Colon (tissue), 2 donors: ENCODE results near the gene ALG11.

Source experiments
- FAIRE-seq: peaks from 2 replicates; lab custom pipeline; 2012; peaks lifted over from hg19 to GRCh38; lab: Jason Lieb, UNC
- donor health status: control.
- donor health status: control.

Gene ALG11

DNA sequence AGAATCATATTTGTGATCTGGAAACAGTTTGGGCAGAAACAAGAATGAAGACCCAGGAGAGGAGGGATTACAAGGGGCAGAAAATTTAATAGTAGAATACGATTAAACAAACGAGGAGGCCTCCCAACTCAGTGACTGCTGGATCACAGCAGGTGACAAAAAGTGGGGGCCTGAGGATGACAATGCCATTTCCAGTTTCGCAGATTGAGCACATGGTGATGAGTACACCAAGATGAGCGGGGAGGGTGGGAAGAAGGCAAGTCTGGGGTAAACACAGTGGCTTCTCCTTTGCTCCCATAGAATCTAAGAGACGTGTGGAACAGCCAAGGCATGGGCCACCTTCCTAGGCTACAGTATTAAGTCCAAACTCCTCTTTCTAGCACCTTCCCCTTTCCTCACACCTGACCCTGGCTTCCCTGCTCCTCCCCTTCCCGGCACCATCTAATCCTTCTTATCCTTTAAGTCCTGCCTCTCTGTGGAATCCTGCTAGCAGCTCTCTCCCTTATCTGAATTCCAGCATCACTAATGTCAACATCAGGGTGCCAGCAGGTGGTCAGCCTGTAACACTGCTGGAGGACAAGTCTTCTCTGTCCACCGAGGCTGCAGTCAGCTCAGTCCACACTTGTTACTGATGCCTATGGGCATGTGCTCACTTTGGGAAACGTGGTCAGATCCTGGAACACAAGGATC lies 14.4 kb upstream of the ALG11 start:
- FAIRE-seq, result no peak

DNA sequence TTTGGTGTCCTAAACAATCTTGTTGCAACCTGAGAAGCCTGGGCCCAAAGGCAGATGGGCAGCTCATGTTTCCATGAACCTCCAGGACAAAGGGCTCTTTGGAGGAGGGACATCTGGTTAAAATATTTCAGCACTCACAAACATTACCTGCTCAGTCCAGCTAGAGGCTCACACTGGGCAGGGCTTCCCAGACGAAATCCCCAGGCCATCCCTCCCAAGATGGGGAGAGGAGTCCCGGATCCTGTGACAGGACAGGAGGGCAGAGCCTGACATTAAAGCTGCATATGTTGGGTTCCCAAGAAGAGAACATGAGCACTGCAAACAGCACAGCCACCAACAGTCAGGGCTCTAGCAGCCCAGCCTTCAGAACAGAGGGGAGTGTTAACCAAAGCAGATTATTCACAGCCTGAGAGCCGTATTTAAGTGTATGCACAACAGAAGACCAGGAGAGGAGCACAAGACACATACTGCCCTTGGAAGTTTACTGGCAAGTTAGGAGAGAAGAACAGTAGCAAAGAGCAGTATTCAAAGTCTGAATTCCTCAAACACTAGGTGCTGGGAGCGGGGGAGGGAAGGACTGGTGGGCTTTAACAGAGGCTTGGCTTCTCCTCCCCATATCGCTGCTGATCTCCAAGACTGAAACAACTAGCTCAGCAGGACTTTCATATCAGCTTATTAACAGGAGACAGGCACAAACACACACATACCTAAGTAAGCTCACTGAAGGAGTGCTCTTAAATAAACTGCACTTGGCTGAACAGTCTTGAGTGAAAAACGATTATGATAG lies 13.3 kb upstream of the ALG11 start:
- no peak for FAIRE-seq

DNA sequence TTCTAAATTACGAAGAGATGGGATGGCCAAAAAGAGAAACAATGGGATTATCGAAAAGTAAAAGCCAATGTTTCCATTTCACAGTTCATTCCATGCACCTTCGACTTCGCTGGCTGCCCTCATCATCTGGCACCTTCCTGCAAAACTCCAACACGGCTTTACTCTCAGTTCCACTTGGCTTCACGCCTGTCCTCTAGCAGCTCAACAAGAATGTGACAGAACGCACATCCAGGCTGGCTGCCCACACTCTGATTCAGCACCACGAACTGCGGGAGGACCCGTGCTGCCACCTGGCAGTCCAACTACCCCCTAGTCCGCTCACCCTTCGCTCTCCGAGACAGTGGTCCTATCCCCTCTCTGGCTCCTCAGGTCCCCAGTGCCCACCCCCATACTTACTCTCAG lies 12.7 kb upstream of the ALG11 start:
- FAIRE-seq, result no peak

DNA sequence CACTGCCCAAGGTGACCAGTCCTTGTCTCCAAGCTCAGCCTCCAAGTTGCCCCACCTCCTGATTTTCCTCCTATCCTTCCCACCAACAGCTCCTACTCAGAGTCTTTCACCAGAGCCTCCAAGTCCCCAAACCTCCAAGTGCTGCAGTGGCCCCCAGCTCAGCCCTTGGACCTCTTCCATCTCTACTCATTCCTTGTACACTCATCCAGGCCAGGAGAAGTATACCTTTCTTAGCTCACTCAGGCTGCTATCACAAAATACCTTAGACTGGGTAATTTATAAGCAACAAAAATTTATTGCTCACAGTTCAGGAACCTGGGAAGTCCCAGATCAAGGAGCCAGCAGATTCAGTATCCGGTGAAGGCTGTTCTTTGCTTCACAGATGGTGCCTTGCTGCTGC lies 12.3 kb upstream of the ALG11 start:
- FAIRE-seq, result no peak

DNA sequence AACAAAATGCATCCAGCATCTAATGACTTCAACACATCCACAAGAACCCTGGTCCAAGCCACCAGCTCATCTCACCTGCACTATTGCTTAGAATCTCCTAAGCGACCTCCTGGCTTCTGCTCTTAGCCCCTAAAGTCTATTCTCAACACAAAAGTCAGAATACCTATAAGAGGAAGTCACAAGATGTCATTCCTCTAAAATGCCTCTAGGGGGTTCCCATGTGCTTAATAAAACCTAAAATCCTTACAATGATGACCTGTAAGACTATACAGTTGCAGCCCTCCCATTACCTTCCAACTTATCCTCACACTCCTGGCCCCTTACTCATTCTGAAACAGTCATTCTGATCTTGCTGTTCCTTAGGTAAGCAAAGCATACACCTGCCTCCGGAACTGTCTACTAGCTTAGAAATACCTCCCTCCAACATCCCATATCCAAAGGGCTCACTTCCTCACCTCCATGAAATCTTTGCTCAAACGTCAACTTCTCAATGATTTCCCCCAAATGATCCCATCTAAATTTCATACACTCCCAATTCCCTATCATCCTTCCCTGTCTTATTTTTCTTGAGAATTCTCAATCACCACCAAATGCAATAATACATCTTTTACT lies 11.0 kb upstream of the ALG11 start:
- FAIRE-seq, result no peak

- FAIRE-seq, result no peak
These were observed 9.8 kb upstream of the ALG11 start for GRCh38 chr13:52002361-52002760.

GRCh38 chr13:52003541-52003940 lies 8.7 kb upstream of the ALG11 start:
- FAIRE-seq, result no peak

DNA sequence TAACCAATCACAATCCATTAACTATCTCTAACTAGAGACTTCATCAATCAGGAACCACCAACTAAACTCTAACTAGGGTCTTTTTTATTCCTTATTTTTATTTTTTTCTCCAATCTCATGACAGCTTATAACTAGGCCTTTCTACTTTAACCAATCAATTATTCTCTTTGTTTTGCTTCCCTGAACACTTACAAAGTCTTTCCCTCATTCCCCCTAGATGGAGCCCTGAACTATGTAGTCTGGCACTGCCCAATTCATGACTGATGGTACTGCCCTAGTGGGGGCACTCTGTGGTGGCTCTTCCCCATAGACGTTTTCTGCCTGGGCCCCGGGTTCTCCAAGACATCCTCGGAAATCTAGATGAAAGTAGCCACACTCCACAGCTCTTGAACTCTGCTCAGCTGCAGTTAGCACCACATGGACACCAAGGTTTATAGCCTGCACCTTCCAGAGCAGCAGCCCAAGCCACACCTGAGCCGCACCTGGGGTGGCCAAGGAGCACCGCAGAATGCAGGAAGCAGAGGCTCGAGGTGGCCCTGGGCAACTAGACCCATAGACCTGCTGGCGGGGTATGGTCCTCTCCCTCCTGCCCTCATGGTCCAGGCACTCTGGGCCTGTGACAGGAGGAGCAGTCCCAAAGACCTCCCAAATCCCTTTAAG lies 7.6 kb upstream of the ALG11 start:
- no peak for FAIRE-seq

GRCh38 chr13:52005841-52006522 lies 6.2 kb upstream of the ALG11 start:
- no peak for FAIRE-seq

- no peak for FAIRE-seq
These were observed 5.5 kb upstream of the ALG11 start for GRCh38 chr13:52006523-52007245.

DNA sequence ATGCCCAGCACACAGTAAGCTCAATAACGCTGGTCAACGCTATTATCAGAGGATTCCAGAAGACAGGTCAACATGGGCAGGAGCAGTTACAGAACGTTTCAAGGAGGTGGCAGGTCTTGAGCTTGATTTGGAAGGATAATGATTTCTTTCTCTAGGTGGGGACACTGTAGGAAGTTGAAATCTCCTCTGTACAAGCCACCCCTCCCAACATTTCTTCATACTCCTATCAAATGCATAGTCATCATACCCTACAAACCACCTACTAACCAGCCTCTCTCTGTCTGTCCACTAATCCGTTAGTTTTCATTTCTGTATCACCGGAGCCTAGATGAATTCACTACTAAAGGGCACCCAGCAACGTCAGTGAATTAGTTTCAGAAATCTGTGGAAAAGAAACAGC lies 2.3 kb upstream of the ALG11 start:
- FAIRE-seq, result no peak

DNA sequence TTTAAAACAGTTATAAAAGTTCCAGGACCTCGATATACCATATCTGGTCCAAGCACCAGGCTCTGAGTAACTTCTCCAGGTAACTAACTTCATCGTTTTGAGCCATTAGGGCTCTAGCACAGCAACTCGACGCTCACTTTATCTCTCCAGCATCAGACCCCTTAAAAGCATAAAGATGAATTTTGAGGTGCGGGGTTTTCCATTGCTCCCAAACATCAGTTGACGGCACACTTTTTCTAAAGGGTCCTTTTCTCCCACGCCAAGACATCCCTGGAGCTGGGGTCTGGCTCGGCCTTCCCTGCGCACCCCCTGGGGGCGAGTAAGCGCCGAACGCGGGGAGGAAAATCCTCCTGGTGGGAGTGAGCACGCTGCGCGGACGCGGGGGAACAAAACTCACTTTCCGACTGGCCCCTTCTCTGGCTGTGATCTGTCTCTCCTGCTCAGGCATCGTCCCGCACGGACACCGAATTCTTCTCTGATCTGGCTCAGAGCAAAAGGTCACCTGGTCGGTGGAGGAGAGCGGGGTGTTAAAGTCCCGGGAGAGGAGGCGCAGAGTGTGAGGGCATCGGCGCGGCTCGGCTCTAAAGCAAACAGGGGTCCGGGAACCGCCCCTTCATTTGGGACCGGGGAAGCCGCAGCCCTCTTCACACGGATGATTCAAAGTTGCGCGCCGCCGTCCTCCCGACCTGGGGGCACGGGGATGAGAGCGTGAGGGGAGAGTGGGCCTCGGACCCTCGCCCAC lies 1.1 kb upstream of the ALG11 start, which contains the start of gene ATP7B:
ATP7B (minus strand) TSS at position 561 of the 742 bp plus-strand sequence; CDS start at position 448, 113 bp downstream.
- FAIRE-seq, result no peak

DNA sequence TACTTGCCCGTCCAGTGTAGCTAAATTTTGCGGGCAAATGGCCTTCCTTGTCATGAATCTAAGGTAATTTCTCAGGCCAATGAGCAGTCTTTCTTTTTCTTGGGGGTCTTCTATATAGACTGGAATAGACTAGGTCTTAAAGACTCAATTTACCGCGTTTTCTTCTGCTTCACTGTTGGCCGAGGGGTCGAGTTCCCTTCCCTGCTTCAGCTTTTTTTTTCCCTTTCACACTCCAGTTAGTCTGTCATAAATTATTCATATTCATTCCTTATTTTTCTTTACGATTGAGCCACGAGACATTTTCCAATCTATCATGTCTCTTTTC lies 276 bp downstream of the ALG11 start:
- FAIRE-seq, result no peak

DNA sequence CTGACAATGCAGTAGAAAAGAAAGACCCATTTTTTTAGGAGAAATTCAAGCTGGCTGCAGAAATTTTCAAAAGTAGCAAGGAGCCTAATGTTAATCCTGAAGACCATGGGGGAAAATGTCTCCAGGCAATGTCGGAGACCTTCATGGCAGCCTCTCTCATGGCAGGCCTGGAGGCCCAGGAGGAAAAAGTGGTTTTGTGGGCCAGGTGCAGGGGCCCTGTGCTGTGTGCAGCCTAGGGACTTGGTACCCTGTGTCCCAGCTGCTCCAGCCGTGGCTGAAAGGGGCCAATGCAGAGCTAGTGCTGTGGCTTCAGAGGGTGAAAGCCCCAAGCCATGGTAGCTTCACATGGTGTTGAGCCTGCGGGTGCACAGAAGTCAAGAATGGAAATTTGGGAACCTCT lies 4.1 kb downstream of the ALG11 start:
- no peak for FAIRE-seq

DNA sequence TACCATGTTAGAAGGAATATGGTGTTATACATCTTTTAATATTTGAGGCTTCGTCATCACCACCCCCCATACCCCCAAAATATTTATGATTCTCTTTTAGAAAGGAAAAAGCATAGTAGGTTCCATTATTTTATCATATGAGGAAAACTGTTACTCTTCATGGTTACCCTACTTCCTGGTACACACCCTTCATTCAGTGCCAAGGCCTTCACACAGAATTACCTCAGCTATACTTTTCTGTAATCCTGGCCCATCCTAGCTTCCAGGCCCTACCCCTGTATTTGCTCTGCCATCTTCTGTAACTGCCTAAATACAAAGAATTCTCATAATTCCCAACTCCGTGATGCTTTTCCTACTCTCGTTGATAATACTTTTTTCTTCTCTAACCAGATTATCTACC lies 8.0 kb downstream of the ALG11 start:
- FAIRE-seq, result no peak

DNA sequence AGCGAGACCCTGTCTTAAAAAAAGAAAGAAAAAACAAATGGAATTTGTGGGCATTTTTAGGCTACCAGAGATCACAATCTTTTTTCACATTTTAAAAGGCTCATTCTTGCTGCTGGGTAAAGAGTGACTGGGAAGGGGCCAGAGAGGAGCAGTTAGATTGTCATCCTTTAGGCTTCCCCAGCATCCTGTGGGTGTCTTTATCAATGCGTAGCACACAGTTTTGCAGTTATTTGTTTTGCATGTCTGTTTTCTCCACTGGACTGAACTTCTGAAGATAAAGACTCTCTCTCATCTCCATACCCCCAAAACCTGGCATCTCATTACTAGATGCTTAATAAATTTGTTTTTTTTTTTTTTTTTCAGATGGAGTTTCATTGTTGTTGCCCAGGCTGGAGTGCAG lies 10.2 kb downstream of the ALG11 start:
- no peak for FAIRE-seq

DNA sequence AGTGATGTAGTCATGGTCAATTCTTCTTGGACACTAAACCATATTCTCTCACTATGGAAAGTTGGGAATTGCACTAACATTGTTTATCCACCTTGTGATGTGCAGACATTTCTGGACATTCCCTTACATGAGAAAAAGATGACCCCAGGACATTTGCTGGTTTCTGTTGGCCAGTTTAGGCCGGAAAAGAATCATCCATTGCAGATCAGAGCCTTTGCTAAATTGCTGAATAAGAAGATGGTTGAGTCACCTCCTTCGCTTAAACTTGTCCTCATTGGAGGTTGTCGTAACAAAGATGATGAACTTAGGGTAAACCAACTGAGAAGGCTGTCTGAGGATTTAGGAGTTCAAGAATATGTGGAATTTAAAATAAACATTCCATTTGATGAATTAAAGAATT lies 12.3 kb downstream of the ALG11 start, which contains the start of gene UTP14C:
UTP14C (plus strand) TSS at position 211 of the 400 bp plus-strand sequence. CDS start 4,114 bp downstream, outside the sequence.
- no peak for FAIRE-seq

GRCh38 chr13:52025475-52026245 lies 13.5 kb downstream of the ALG11 start:
- no peak for FAIRE-seq

- no peak for FAIRE-seq
These were observed 14.0 kb downstream of the ALG11 start for GRCh38 chr13:52026246-52026626.

DNA sequence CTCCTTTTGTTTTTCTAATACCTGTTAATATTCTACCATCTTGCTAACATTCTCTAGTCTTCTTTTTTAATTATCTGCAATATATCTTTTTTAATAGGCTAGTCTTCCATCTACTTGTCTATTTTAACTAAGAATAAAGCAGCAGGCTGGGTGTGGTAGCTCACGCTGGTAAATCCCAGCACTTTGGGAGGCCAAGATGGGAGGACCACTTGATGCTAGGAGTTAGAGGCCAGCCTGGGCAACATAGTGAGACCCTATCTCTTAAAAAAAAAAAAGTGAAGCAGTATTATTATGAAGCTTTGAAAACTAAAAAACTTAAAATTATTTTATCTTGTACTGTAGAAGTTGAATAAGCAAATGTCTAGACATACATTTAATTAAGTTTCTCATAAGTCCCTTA lies 15.6 kb downstream of the ALG11 start:
- FAIRE-seq, result no peak
